RWPE2 (cell line): Measurements from ENCODE around the gene TTC34.

ENCODE experiments used
- ATAC-seq: fragments of 200-7000 bp; cut with Tn5 transposase; 3 replicates; pipeline ENCODE4 v1.9.1; 2021; ENCODE audit warnings: low read depth
- DNase-seq: peaks from one replicate; pipeline ENCODE4 v3.0.0-alpha.2; 2020; ENCODE audit warnings: low spot score
- H3K27ac ChIP-seq: fragments of 450-650 bp; 2 replicates; pipeline ENCODE4 v1.5.1; 2017; ENCODE audit warnings: mild to moderate bottlenecking; ENCODE audit not compliant: poor library complexity, severe bottlenecking
- H3K27me3 ChIP-seq: fragments of 250-450 bp; sonication (Bioruptor Pico); 2 replicates; pipeline ENCODE4 v1.5.1; 2021; ENCODE audit warnings: mild to moderate bottlenecking, moderate library complexity; ENCODE audit not compliant: insufficient read depth, poor library complexity, severe bottlenecking
- H3K36me3 ChIP-seq: fragments of 250-450 bp; sonication (Bioruptor Pico); 2 replicates; pipeline ENCODE4 v1.5.1; 2020; ENCODE audit warnings: low read depth, mild to moderate bottlenecking, moderate library complexity
- H3K4me1 ChIP-seq: fragments of 250-450 bp; sonication (Bioruptor Pico); 2 replicates; pipeline ENCODE4 v1.5.1; 2021; ENCODE audit warnings: mild to moderate bottlenecking, moderate library complexity; ENCODE audit not compliant: insufficient read depth, poor library complexity, severe bottlenecking
- H3K4me3 ChIP-seq: fragments of 250-450 bp; sonication (Bioruptor Pico); 2 replicates; pipeline ENCODE4 v1.5.1; 2021; ENCODE audit warnings: mild to moderate bottlenecking, moderate library complexity; ENCODE audit not compliant: severe bottlenecking
- H3K9me3 ChIP-seq: fragments of 250-450 bp; sonication (Bioruptor Pico); 2 replicates; pipeline ENCODE4 v1.5.1; 2021; ENCODE audit warnings: mild to moderate bottlenecking, moderate library complexity; ENCODE audit not compliant: severe bottlenecking
- TF ChIP-seq, protein P1 (sequence below): fragments of 450-650 bp; IDR thresholded peaks from one replicate; pipeline ENCODE4 v1.5.1; 2017; ENCODE audit warnings: mild to moderate bottlenecking, moderate library complexity; ENCODE audit not compliant: poor library complexity, severe bottlenecking

Gene TTC34

GRCh38 chr1:2821966-2822620, 20.6 kb upstream of the TTC34 start:
- no peaks in the 10 kb centered on the region for H3K4me1 ChIP-seq
- H3K9me3 ChIP-seq: peaks cover 2% of the 10 kb centered on the region
- DNase-seq (peak; percentile 41), ATAC-seq (no peak; the same call in 2 of the 3 replicates)
- no peaks in the 10 kb centered on the region for H3K36me3 ChIP-seq
- TF ChIP-seq, protein P1, sequence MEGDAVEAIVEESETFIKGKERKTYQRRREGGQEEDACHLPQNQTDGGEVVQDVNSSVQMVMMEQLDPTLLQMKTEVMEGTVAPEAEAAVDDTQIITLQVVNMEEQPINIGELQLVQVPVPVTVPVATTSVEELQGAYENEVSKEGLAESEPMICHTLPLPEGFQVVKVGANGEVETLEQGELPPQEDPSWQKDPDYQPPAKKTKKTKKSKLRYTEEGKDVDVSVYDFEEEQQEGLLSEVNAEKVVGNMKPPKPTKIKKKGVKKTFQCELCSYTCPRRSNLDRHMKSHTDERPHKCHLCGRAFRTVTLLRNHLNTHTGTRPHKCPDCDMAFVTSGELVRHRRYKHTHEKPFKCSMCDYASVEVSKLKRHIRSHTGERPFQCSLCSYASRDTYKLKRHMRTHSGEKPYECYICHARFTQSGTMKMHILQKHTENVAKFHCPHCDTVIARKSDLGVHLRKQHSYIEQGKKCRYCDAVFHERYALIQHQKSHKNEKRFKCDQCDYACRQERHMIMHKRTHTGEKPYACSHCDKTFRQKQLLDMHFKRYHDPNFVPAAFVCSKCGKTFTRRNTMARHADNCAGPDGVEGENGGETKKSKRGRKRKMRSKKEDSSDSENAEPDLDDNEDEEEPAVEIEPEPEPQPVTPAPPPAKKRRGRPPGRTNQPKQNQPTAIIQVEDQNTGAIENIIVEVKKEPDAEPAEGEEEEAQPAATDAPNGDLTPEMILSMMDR: peak; percentile 51
- H3K27me3 ChIP-seq: no peaks in the 10 kb centered on the region
- H3K27ac ChIP-seq: no peak overlapping the region
- no peak overlapping the region for H3K4me3 ChIP-seq

DNA sequence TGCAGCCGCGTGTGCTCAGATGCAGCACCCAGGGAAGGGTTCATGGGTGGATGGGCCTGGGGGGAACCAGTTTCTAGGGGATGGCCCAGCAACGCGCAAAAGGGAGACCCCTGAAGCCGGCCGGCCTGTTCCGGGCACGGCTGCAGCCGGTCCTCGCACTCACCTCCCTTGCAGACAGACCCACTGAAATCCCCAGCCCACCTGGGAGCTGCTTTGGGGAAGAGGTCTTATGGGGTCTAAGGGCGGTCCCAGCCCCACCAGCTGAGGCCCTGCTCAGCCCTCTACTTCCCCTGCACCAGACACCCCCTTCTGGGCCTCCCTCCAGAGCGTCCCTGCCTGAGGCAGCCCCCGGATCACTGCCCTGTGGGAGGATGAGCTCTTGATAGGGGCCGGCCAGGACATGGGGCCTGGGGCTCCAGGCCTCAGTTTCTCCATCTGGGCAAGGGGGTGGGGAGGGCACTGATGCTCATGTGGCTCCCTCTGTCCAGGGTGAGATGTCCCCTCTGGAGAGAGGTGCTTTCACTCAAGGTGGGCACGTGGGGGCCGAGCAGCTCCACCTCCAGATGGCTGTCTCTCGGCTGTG, 20.0 kb upstream of the TTC34 start:
- Histone ChIP-seq H3K36me3 (no peaks in the 10 kb centered on the region), H3K4me3 (no peak overlapping the region), H3K4me1 (no peaks in the 10 kb centered on the region), H3K27me3 (no peaks in the 10 kb centered on the region), H3K27ac (no peak overlapping the region), H3K9me3 (no peaks in the 10 kb centered on the region)
- TF ChIP-seq, protein P1: no peak
- ATAC-seq (no peak), DNase-seq (no peak)

DNA sequence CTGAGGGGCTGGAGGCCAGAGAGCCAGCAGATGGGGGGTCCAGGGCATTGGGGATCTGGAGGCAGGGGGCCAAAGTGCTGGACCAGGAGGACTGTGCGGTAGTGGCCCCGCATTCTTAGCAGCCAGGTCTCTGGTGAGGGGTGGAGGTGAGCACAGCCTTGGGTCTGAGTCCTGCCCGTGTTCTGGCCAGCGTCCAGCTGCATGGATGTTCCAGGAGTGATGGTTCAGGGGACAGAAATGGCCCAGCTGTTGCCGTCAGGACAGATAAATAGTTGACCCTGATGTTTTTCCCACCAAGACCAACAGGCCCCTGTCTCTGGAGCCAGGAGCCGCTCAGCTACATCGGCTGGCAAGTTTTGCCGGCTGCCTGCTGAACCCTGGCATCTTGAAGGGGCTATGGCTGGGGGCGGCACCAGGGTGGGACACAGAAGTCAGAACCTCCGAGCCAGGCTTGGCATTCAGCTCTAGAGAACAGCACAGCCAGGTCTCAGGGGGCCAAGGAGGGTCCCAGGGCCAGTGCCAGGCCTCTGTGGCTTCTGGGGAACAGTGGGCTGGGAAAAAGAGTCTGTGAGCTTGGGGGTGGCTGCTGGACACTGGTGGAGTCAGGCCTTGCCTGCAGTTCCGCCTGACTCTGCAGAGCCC, 19.4 kb upstream of the TTC34 start:
- no peak overlapping the region for H3K4me3 ChIP-seq
- no peak for DNase-seq
- no peak overlapping the region for H3K27ac ChIP-seq
- ATAC-seq: no peak
- TF ChIP-seq, protein P1: no peak
- peaks cover under 1% of the 10 kb centered on the region for H3K27me3 ChIP-seq
- no peaks in the 10 kb centered on the region for H3K36me3 ChIP-seq
- H3K4me1 ChIP-seq: no peaks in the 10 kb centered on the region
- no peaks in the 10 kb centered on the region for H3K9me3 ChIP-seq

DNA sequence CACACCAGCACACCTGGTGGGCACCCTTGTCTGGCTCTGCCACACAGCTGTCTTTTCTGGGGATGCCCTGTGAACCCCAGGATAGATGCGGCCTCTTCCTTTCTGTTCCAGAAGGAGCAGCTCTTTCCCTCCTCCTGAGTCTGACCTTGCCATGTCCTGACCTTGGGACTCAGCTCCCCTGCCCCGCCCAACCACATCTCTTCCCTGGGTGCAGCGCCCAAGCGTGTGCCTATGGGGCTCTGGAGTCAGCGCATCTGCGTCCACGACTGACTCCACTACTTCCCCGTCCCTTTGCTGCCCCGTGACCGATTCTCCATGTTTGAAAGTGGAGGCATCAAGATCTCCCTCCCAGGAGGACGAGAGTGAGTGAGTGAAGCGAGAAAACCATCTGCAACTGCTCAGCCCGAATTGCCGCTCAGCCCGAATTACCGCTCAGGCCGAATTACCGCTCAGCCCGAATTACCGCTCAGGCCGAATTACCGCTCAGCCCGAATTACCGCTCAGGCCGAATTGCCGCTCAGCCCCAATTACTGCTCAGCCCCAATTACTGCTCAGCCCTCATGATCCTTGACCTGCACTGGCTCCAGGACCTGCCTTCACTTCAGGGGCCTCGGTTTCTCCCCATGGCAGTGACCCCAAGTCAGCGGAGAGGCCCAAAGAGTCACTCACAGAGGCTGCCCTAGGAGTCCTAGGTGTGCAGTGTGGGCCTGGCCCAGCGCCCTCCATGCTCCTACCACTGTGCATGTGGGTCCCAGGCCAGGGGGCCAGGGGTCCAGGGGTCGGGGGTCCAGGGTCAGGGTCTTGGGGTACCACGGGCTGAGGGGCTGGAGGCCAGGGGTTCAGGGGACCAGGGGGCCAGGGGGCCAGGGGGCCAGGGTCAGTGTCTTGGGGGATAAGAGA, 18.6 kb upstream of the TTC34 start:
- Histone ChIP-seq H3K9me3 (no peaks in the 10 kb centered on the region), H3K36me3 (no peaks in the 10 kb centered on the region), H3K27ac (no peak overlapping the region), H3K4me3 (no peak overlapping the region), H3K4me1 (no peaks in the 10 kb centered on the region), H3K27me3 (peaks cover 8% of the 10 kb centered on the region)
- ATAC-seq: no peak
- TF ChIP-seq, protein P1: no peak
- no peak for DNase-seq
